ENCODE measurements around the gene CBX2. TPM values are rescaled to one million over a fixed set of nuclear protein-coding genes. Genes with fewer than 3 reads are reported as not detected.

The CBX2 gene
- total RNA-seq, 3 donors from 2014 or later (not counting 1 experiment from before 2014, with no cell fraction given) = 0.18 to 1.3 TPM; not detected in 1

GRCh38 chr17:79821331-79822095, 43.6 kb downstream of the CBX2 start:
- no peak for ATAC-seq
- DNase-seq = no peak
- Mint-ChIP-seq H3K9me3 (no peaks in the 10 kb centered on the region), H3K27me3 (ENCODE audit: low read depth in 2 of 2) (peaks cover 44 to 72% of the 10 kb centered on the region in 2 donors), H3K4me1 (peaks cover 10 to 15% of the 10 kb centered on the region in 2 donors), H3K27ac (no peak overlapping the region), H3K4me3 (no peak overlapping the region), H3K36me3 (no peaks in the 10 kb centered on the region)
- no peak overlapping the region for H3K27ac ChIP-seq (ENCODE audit: low read length)
- no peak overlapping the region for H3K4me3 ChIP-seq (ENCODE audit: low read length)
- intact Hi-C loops (cut with micrococcal nuclease) = no loop called here
- H3K9me3 ChIP-seq (ENCODE audit: control insufficient read depth, insufficient read depth, low read length) = no peaks in the 10 kb centered on the region
- peaks cover 21% of the 10 kb centered on the region for H3K4me1 ChIP-seq (ENCODE audit: control insufficient read depth, insufficient read depth, low read length)
- no peaks in the 10 kb centered on the region for H3K36me3 ChIP-seq (ENCODE audit: control insufficient read depth, insufficient read depth, low read length)
- WGBS (ENCODE audit: insufficient coverage) = 88% methylated on average over 11 of the region's 12 CpGs
- TF ChIP-seq, protein P1, sequence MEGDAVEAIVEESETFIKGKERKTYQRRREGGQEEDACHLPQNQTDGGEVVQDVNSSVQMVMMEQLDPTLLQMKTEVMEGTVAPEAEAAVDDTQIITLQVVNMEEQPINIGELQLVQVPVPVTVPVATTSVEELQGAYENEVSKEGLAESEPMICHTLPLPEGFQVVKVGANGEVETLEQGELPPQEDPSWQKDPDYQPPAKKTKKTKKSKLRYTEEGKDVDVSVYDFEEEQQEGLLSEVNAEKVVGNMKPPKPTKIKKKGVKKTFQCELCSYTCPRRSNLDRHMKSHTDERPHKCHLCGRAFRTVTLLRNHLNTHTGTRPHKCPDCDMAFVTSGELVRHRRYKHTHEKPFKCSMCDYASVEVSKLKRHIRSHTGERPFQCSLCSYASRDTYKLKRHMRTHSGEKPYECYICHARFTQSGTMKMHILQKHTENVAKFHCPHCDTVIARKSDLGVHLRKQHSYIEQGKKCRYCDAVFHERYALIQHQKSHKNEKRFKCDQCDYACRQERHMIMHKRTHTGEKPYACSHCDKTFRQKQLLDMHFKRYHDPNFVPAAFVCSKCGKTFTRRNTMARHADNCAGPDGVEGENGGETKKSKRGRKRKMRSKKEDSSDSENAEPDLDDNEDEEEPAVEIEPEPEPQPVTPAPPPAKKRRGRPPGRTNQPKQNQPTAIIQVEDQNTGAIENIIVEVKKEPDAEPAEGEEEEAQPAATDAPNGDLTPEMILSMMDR (IDR thresholded peaks at IDR 0.05) = no peak
- H3K27me3 ChIP-seq (ENCODE audit: control insufficient read depth, insufficient read depth, low read length) = peaks cover 12% of the 10 kb centered on the region

- Histone ChIP-seq H3K4me3 (ENCODE audit: low read length) (no peak overlapping the region), H3K4me1 (ENCODE audit: control insufficient read depth, insufficient read depth, low read length) (peaks cover 24% of the 10 kb centered on the region), H3K36me3 (ENCODE audit: control insufficient read depth, insufficient read depth, low read length) (no peaks in the 10 kb centered on the region), H3K9me3 (ENCODE audit: control insufficient read depth, insufficient read depth, low read length) (no peaks in the 10 kb centered on the region), H3K27ac (ENCODE audit: low read length) (no peak overlapping the region), H3K27me3 (ENCODE audit: control insufficient read depth, insufficient read depth, low read length) (peaks cover 7% of the 10 kb centered on the region)
- Mint-ChIP-seq H3K4me1 (peaks cover 13 to 17% of the 10 kb centered on the region in 2 donors), H3K27ac (no peak overlapping the region), H3K9me3 (no peaks in the 10 kb centered on the region), H3K36me3 (no peaks in the 10 kb centered on the region), H3K27me3 (ENCODE audit: low read depth in 2 of 2) (peaks cover 39 to 64% of the 10 kb centered on the region in 2 donors), H3K4me3 (no peak overlapping the region)
- DNase-seq = no peak
- no peak for ATAC-seq
- TF ChIP-seq, protein P1 (IDR thresholded peaks at IDR 0.05) = no peak
- 94% methylated on average over 17 of the region's 17 CpGs for WGBS (ENCODE audit: insufficient coverage)
- intact Hi-C loops (cut with micrococcal nuclease) = no loop called here
Measured at GRCh38 chr17:79822583-79823124, 44.7 kb downstream of the CBX2 start.

- intact Hi-C loops (cut with micrococcal nuclease) = no loop called here
- TF ChIP-seq, protein P1 (IDR thresholded peaks at IDR 0.05) = no peak
- WGBS (ENCODE audit: insufficient coverage) = 95% methylated on average over 17 of the region's 17 CpGs
- Mint-ChIP-seq H3K27ac (no peak overlapping the region), H3K27me3 (ENCODE audit: low read depth in 2 of 2) (peaks cover 33 to 49% of the 10 kb centered on the region in 2 donors), H3K4me3 (no peak overlapping the region), H3K4me1 (peaks cover 13 to 17% of the 10 kb centered on the region in 2 donors), H3K36me3 (no peaks in the 10 kb centered on the region), H3K9me3 (no peaks in the 10 kb centered on the region)
- H3K27ac ChIP-seq (ENCODE audit: low read length) = no peak overlapping the region
- no peak overlapping the region for H3K4me3 ChIP-seq (ENCODE audit: low read length)
- no peaks in the 10 kb centered on the region for H3K36me3 ChIP-seq (ENCODE audit: control insufficient read depth, insufficient read depth, low read length)
- DNase-seq (no peak), ATAC-seq (no peak)
- H3K4me1 ChIP-seq (ENCODE audit: control insufficient read depth, insufficient read depth, low read length) = peaks cover 24% of the 10 kb centered on the region
- H3K27me3 ChIP-seq (ENCODE audit: control insufficient read depth, insufficient read depth, low read length) = peaks cover 7% of the 10 kb centered on the region
- no peaks in the 10 kb centered on the region for H3K9me3 ChIP-seq (ENCODE audit: control insufficient read depth, insufficient read depth, low read length)
Measured at GRCh38 chr17:79824234-79824633, 46.3 kb downstream of the CBX2 start.
